ENCODE measurements around the gene CLIC5.

DNA sequence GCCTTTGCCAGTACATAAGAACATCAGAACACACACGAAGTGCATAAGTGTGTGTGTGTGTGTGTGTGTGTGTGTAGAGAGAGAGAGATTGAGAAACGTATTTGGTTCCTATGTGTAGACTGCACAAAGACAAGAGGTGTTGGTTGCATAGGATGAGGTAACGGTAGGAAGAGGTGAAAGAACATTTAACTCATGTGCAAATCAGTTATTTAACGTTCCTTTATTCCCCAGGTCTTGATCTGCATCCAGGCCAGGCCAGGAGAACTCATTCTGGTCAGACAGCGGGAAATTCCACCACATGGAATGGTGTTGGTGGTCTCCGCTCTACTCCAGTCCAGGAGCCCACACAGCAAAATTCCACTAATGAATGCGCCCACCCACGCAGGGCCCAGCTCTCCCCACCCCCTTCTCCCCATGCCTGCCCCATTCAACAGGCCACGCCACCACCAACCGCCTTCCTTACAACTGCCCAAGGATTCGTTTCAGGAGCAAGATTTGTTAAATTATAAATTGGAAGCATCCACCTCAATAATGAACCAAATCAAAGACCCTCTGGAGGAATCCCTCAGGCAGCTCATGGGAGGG is 86.8 kb downstream of the CLIC5 start:
- TF ChIP-seq, protein P1, sequence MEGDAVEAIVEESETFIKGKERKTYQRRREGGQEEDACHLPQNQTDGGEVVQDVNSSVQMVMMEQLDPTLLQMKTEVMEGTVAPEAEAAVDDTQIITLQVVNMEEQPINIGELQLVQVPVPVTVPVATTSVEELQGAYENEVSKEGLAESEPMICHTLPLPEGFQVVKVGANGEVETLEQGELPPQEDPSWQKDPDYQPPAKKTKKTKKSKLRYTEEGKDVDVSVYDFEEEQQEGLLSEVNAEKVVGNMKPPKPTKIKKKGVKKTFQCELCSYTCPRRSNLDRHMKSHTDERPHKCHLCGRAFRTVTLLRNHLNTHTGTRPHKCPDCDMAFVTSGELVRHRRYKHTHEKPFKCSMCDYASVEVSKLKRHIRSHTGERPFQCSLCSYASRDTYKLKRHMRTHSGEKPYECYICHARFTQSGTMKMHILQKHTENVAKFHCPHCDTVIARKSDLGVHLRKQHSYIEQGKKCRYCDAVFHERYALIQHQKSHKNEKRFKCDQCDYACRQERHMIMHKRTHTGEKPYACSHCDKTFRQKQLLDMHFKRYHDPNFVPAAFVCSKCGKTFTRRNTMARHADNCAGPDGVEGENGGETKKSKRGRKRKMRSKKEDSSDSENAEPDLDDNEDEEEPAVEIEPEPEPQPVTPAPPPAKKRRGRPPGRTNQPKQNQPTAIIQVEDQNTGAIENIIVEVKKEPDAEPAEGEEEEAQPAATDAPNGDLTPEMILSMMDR (IDR thresholded peaks at IDR 0.05) = no peak
- TF ChIP-seq POLR2AphosphoS5 (IDR thresholded peaks at IDR 0.05; ENCODE audit: low read depth, low read length) (no peak), TCF7L2 (IDR thresholded peaks at IDR 0.05; ENCODE audit: low read depth, low read length) (no peak)
- TF ChIP-seq, protein P2, sequence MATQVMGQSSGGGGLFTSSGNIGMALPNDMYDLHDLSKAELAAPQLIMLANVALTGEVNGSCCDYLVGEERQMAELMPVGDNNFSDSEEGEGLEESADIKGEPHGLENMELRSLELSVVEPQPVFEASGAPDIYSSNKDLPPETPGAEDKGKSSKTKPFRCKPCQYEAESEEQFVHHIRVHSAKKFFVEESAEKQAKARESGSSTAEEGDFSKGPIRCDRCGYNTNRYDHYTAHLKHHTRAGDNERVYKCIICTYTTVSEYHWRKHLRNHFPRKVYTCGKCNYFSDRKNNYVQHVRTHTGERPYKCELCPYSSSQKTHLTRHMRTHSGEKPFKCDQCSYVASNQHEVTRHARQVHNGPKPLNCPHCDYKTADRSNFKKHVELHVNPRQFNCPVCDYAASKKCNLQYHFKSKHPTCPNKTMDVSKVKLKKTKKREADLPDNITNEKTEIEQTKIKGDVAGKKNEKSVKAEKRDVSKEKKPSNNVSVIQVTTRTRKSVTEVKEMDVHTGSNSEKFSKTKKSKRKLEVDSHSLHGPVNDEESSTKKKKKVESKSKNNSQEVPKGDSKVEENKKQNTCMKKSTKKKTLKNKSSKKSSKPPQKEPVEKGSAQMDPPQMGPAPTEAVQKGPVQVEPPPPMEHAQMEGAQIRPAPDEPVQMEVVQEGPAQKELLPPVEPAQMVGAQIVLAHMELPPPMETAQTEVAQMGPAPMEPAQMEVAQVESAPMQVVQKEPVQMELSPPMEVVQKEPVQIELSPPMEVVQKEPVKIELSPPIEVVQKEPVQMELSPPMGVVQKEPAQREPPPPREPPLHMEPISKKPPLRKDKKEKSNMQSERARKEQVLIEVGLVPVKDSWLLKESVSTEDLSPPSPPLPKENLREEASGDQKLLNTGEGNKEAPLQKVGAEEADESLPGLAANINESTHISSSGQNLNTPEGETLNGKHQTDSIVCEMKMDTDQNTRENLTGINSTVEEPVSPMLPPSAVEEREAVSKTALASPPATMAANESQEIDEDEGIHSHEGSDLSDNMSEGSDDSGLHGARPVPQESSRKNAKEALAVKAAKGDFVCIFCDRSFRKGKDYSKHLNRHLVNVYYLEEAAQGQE (IDR thresholded peaks at IDR 0.05; ENCODE audit: insufficient read depth in 1 of 2, low read depth in 2 of 2, low read length in 1 of 2) = no peak

Measured in Panc1 (cell line).